ENCODE measurements around the gene CCDC57. TPM values are rescaled to one million over a fixed set of nuclear protein-coding genes. Genes with fewer than 3 reads are reported as not detected.

The CCDC57 gene
- total and polyA plus RNA-seq, 12 donors, result 7.0 to 34.5 (median 10.7) TPM

DNA sequence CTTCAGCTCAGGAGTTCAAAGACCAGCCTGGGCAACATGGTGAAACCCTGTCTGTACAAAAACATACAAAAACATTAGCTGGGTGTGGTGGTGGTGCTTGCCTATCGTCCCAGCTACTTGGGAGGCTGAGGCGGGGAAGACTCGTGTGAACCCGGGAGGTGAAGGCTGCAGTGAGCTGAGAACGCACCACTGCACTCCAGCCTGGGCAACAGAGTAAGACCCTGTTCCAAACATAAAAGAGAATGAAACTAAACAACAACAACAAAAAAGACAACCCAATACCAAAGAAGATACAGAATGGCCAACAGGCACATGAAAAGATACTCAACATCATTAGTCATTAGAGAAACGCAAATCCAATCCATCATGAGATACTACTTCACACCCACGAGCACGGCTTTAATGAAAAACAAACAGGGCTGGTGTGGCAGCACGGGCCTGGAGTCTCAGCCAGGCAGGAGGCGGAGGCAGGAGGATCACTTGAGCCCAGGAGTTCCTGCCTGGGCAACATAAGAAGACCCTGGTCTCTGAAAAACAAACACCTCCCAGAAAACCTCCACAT lies 8.8 kb upstream of the CCDC57 start:
- ATAC-seq (no peak), DNase-seq (no peak)
- H3K4me1 ChIP-seq, result peaks cover under 1 to 44% (median 26%) of the 10 kb centered on the region in 9 donors
- intact Hi-C loops (cut with DNase I), result no loop called here
- WGBS, 2 donors, result 78 to 84% methylated on average over 10 of the region's 10 CpGs
- H3K27ac ChIP-seq, result no peak overlapping the region
- no peak overlapping the region for H3K4me3 ChIP-seq
- TF ChIP-seq, protein P1, sequence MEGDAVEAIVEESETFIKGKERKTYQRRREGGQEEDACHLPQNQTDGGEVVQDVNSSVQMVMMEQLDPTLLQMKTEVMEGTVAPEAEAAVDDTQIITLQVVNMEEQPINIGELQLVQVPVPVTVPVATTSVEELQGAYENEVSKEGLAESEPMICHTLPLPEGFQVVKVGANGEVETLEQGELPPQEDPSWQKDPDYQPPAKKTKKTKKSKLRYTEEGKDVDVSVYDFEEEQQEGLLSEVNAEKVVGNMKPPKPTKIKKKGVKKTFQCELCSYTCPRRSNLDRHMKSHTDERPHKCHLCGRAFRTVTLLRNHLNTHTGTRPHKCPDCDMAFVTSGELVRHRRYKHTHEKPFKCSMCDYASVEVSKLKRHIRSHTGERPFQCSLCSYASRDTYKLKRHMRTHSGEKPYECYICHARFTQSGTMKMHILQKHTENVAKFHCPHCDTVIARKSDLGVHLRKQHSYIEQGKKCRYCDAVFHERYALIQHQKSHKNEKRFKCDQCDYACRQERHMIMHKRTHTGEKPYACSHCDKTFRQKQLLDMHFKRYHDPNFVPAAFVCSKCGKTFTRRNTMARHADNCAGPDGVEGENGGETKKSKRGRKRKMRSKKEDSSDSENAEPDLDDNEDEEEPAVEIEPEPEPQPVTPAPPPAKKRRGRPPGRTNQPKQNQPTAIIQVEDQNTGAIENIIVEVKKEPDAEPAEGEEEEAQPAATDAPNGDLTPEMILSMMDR (IDR thresholded peaks at IDR 0.05), result no peak
- no peaks in the 10 kb centered on the region for H3K9me3 ChIP-seq
- no peaks in the 10 kb centered on the region for H3K27me3 ChIP-seq
- no peaks in the 10 kb centered on the region for H3K36me3 ChIP-seq

GRCh38 chr17:82219753-82220709 lies 7.4 kb upstream of the CCDC57 start:
- DNase-seq (no peak), ATAC-seq (no peak)
- WGBS, 2 donors, result 86 to 90% methylated on average over 11 of the region's 11 CpGs
- intact Hi-C loops (cut with DNase I), result no loop called here
- Histone ChIP-seq H3K36me3 (no peaks in the 10 kb centered on the region), H3K27ac (peak overlapping the region in 1 of 10 donors; percentile 50), H3K27me3 (no peaks in the 10 kb centered on the region), H3K4me3 (no peak overlapping the region), H3K4me1 (peaks cover 0 to 48% (median 18%) of the 10 kb centered on the region in 9 donors), H3K9me3 (no peaks in the 10 kb centered on the region)
- TF ChIP-seq, protein P1 (IDR thresholded peaks at IDR 0.05), result no peak

GRCh38 chr17:82219083-82219482 lies 6.4 kb upstream of the CCDC57 start:
- Histone ChIP-seq H3K36me3 (no peaks in the 10 kb centered on the region), H3K27me3 (no peaks in the 10 kb centered on the region), H3K4me3 (no peak overlapping the region), H3K4me1 (peaks cover 0 to 58% (median 18%) of the 10 kb centered on the region in 9 donors), H3K9me3 (no peaks in the 10 kb centered on the region), H3K27ac (peak overlapping the region in 2 of 10 donors; percentile 52 to 96)
- no peak for DNase-seq
- peak in 1 of 8 donors; percentile 10 for ATAC-seq
- 92 to 93% methylated on average over 7 of the region's 7 CpGs for WGBS, 2 donors
- intact Hi-C loops (cut with DNase I), result no loop called here
- TF ChIP-seq, protein P1 (IDR thresholded peaks at IDR 0.05), result no peak

- H3K4me3 ChIP-seq, result no peak overlapping the region
- ATAC-seq (no peak), DNase-seq (no peak)
- intact Hi-C loops (cut with DNase I), result no loop called here
- peaks cover 1 to 61% (median 19%) of the 10 kb centered on the region in 9 donors for H3K4me1 ChIP-seq
- 93 to 94% methylated on average over 31 to 32 of the region's 32 CpGs for WGBS, 2 donors
- no peaks in the 10 kb centered on the region for H3K27me3 ChIP-seq
- H3K36me3 ChIP-seq, result no peaks in the 10 kb centered on the region
- H3K9me3 ChIP-seq, result no peaks in the 10 kb centered on the region
- TF ChIP-seq, protein P1 (IDR thresholded peaks at IDR 0.05), result no peak
- peak overlapping the region in 2 of 10 donors; percentile 52 to 96 for H3K27ac ChIP-seq
Measured at GRCh38 chr17:82218349-82219075, 5.9 kb upstream of the CCDC57 start.

Data from heart right ventricle (tissue), 16 donors.